HT1080 (cell line): Measurements from ENCODE around the gene MTHFR. TPM values are rescaled to one million over a fixed set of nuclear protein-coding genes. Genes with fewer than 3 reads are reported as not detected.

ENCODE experiments used
- DNase-seq: peaks from one replicate; pipeline ENCODE4 v3.0.0-alpha.2; 2015; ENCODE audit warnings: low read depth
- total RNA-seq: library from RNA; depleted of rRNA; stranded (reverse); fragments of >200 nt; shearing (Covaris generic); gene quantifications from 2 replicates; pipeline ENCODE4 v1.2.3, GENCODE V29; 2014

Gene MTHFR
- total RNA-seq, 1 experiment from 2014 or later, result 5.8 TPM

DNA sequence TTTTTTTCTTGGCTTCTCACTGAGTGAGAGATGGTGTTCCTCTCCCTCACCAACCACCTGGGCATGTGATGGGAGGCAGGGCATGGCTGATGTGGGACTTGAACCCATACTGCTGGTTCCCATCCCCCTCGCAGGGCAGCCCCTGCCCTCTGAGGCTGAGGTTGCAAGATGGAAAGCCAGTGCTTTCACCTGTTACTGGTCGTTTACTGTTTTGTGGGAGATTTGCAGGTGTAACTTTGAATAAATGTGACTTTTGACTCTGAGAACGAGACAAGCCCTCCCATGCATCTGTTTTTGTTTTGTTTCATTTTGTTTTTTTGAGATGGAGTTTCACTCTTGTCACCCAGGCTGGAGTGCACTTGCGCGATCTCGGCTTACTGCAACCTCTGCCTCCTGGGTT lies 22.2 kb downstream of the MTHFR start:
- no peak for DNase-seq

- no peak for DNase-seq
Measured at GRCh38 chr1:11782127-11782708, 23.5 kb downstream of the MTHFR start.

DNA sequence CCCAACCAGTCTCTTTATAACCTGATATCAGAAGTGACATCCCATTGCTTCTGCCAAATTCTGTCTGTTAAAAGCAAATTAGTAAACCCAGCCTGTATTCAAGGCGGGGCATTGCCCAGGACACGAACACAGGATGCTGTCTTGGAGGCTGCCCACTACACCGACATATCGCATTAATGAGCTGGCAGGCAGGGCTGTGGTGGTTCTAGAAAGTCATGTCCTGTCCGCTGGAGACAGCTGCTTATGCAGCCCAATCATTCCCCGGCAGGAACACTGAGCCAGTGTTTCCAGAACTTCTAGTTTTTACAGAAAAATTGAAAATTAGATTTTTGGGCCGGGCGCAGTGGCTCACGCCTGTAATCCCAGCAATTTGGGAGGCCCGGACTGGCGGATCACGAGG lies 24.5 kb downstream of the MTHFR start:
- peak; percentile 56 for DNase-seq

- DNase-seq, result no peak
Measured at GRCh38 chr1:11780380-11781147, 25.2 kb downstream of the MTHFR start.

GRCh38 chr1:11779715-11780379 lies 25.9 kb downstream of the MTHFR start:
- no peak for DNase-seq

DNA sequence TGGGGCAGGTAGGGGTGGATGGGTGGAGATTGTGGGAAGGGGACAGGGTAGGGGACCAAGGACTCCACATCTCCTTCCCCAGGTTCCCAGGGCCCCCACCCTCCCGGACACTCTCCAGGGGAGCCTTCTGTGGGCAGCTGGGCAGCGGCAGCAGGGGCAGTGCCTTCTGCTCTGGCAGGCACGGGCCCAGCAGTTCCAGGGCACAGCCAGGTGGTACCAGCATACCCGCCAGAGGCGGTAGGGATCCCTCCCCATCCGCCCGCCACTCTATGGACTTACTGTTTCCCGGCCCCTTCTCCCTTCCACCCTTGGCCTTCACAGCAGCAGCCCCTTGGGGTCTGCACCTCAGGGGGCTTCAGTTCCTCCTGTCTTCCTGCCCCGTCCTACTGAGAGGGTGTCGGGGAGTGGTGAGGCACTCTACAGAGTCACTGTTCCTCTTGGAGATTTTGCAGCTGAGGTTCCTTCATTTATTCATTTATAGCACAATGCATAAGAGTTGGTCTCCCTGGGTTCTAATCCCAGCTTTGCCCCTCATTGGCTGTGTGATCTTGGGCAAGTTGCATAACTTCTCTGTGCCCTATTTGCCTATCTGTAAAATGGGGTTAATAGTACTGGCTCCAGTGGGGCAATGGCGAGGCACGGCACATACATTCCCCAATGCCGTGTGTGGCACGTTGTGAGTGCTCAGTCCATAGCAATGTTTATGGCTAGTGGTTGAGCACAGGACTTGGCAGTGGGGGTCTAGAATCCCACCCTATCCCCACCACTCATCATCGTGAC lies 26.7 kb downstream of the MTHFR start:
- DNase-seq, result no peak

- no peak for DNase-seq
Measured at GRCh38 chr1:11778336-11778735, 27.4 kb downstream of the MTHFR start.

DNA sequence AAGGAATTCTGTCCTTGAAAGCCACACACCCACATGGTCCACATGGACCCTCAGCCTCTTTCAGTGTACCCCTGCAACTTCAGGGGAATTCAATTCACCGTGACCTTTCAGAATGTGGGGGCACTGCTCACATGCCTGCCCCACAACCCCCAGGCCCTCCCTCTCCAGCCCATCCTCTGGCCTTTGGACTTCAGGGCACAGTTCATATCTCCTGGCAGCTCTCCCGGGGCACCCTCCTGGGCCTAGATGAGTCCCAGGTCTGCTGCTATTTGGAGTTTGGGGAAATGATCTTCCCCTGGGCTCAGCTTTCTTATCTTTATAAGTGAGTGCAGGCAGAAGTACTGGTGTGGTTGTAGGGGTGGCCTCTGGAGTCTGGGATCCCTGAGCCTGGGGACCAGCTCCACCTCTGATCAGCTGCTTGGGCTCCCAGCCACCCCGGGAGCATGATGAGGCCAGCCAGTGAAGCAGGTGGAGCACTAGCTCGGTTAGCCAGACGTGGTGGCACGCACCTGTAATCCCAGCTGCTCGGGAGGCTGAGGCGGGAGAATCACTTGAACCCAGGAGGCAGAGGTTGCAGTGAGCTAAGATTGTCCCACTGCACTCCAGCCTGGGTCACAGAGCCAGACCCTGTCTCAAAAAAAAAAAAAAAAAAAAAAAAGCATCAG lies 28.0 kb downstream of the MTHFR start:
- DNase-seq, result no peak

- DNase-seq, result no peak
Measured at GRCh38 chr1:11774753-11775152, 31.0 kb downstream of the MTHFR start.

DNA sequence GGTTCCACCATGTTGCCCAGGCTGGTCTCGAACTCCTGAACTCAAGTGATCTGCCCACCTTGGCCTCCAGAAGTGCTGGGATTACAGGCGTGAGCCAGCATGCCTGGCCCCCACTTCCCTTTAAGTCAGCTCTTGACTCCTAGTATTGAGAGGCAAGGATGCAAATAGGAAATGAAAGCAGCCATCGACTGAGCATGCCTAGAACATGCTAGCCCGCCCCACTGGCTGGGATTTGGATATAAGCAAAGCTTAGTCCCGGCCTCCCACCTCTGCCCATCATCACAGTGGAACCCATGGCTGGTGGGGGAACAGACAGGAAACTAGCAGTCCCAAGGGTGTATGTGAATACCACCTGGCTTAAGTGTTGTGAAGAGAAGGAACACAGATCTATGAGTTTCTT lies 33.3 kb downstream of the MTHFR start:
- DNase-seq, result peak; percentile 29

- no peak for DNase-seq
Measured at GRCh38 chr1:11771481-11772043, 34.2 kb downstream of the MTHFR start.

DNA sequence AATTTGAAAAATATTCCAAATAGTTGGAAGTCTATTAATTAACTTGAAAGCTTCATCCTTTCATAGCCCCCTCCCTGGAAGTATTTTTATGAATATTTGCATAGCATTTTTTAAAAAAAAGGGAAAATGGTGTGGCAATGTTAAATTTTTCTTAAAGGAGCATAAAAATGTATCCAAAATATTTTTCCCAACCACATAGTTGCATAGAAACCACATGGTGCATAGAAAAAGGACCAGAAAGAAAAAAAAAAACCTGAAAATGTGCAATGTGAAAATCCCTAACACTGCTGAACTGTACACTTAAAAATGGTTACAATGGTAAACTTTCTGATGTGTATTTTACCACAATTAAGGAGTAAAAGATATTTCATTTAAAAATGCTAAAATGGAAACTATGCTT lies 35.8 kb downstream of the MTHFR start:
- DNase-seq, result no peak

- DNase-seq, result no peak
Measured at GRCh38 chr1:11769274-11769673, 36.5 kb downstream of the MTHFR start.

DNA sequence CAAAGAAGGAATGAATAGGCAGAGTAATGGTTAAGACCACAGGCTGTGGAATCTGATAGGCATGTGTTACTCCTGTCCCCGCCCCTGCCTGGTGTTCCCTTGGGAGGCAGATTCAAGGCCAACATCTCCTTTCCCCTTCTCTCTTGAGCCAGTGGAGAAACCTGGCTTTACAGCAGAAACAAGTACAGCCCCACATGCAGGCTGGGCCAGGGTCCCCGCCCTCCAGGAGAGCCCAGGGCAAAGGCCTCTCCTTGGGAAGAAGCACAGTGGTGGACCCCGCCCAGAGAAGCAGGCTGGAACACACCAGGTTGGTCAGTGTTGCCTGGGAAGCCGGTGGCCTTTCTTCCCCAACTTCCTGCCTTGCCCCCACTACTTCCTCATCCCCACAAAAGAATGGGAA lies 36.9 kb downstream of the MTHFR start:
- DNase-seq, result no peak

DNA sequence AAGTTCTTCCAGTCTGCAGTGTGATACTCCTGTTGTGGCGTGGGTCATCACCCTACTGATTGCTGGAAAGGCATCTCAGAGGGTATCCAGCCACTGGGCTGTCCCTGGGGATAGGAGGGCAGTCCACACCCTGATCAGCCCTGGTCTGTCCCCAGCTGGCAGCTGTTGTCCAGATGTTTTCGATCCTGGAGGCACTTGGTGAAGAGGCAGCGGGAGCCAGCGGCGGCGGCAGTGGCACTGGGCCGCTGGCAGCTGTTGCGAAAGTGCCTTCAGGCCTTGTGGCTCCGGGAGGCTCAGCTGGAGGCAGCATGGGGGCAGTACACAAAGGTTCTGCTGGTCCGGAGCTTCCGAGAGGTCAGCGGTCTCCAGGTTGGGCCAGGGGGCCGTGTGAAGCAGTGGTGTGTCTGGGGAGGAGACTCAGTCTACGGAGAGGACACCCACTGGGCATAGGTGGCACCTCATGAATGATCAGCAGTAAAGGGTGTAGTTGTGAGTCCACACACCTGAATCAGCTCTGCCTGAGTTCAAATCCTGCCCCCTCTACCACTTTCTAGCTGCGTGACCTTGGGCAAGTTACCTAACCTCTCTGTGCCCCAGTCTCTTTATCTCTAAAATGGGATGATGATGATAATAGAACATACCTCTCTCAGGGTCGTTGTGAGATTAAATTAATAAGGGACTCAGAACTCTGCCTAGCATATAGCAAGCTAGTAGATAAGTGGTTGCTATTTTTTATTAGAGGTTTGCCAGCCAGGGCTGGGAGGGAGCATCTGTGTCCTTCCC lies 37.7 kb downstream of the MTHFR start:
- DNase-seq, result no peak

DNA sequence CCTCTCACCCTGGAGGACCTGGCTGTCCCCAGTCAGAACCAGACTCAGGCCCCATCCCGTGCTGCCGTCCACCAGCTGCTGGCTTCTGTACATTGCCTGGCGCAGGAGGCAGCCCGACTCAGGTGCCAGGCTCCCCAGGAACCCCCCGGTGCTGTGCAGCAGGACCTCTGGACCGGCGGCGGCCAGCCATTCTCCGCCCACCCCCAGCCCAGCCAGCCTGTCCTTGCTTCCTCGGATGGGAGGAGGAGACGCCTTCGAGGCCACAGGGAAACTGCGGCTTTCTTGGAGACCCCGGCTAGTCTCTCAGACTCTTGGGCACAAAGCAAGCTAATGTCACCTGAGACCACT lies 39.4 kb downstream of the MTHFR start:
- DNase-seq, result no peak

DNA sequence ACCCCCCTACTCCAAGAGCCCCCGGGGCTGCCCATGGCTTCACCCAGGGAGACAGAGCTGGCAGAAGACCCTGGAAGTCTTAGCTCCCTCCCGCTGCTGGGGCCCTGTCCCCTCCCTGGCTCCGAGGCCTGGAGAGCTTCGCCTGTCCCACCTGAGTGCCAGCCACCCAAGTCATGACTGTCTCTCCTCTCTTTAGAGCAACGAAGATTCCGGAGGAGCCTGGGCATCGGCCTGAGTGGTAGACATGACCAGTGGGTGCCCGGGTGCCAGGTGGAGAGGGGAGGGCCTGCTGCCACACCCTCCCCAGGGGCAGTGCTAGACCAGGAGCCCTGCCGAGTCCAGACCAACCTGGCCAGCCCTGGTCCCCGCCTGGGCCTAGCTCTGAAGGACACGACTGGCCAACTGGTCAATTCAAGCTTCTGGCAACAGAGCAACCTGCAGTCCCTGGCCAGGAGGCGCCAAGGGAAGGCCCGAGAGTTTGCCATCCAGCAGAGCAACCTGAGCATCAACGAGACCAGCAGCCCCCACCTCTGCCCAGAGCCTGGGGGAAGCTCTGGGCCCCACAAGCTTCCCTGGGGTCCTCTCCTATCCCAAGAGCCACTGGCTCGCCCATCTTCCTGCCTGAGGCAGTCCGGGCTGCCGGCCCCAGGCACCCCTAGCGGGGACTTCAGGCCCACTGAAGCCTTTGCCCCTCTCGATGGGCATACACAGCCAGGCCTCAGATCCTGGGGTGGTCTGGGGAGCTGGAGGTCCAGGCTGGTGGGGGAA lies 39.9 kb downstream of the MTHFR start:
- no peak for DNase-seq

DNA sequence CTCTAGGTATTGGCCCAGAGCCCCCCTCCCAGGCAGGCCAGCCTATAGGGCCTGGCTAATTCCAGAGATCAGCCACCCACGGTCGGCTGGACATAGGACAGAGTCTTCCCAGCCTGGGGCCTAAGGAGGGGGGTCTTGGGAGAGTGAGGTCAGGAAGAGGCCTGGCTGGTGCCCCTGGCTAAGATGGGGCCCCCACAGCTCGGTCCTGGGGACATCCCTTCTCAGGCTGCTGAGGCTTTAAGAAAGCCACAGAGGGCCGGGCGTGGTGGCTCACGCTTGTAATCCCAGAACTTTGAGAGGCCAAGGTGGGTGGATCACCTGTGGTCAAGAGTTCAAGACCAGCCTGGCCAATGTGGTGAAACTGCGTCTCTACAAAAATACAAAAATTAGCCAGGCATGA lies 41.2 kb downstream of the MTHFR start:
- DNase-seq, result no peak

DNA sequence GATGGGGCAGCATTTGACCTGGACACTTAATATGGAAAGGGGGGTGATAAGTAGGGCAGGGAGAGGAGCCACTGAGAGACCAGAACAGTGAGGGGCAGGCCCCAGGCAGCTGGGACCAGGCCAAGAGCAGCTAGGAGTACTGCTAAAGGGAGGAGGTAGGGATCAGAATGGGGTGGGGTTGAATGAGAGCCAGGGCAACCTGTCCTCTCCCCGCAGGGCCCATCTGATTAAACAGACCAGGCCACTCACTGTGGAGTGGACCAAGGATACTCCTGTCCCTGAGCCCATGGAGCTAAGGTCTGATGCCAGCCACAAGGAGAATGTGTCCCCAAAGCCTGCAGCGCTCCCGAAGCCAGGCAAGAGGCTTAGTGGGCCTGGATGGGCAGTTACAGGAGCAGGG lies 41.6 kb downstream of the MTHFR start:
- DNase-seq, result no peak

DNA sequence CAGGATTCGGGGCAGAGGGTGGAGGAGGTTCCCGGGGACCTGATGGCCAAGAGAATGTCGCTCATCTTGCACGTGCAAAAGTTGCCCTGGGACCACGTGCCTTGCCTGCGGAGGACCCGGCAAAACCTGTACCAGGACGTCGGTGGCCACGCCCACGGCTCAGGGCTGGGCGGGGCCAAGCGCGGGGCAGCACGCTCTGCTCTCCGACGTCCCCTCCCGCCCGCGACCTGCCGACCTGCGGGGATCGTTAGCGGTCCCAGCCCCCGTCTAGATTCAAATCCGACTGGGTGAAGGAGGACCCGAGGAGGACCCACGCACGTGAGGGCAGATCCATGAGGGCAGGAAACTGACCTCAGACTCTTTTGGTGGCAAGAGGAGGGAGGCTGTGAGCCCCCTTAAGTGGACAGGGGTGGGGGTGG lies 43.8 kb downstream of the MTHFR start, which contains the start of gene C1orf167:
Gene C1orf167 (plus strand): TSS at position 206 of the 419 bp plus-strand sequence. CDS start 2,208 bp downstream, outside the sequence.
- no peak for DNase-seq
